Breast epithelium (tissue), 4 donors: ENCODE data around the gene LRRK1. TPM values are rescaled to one million over a fixed set of nuclear protein-coding genes. Genes with fewer than 3 reads are reported as not detected.

Source experiments
- DNase-seq, 2 donors: peaks; one replicate each; pipeline ENCODE4 v3.0.0-alpha.2; 2019; ENCODE audit warnings: low spot score in 2 of 2
- H3K27ac ChIP-seq, 2 donors: fragments of 200-600 bp; sonication (generic) in 1 of 2; one replicate each; pipeline ENCODE4 v1.5.1; 2016 to 2019; ENCODE audit warnings: mild to moderate bottlenecking in 1 of 2
- H3K27me3 ChIP-seq, 2 donors: fragments of 200-600 bp; sonication (generic) in 1 of 2; one replicate each; pipeline versions ENCODE4 v1.5.1 to v1.6.0; 2017 to 2019; ENCODE audit warnings: control low read depth in 1 of 2, mild to moderate bottlenecking in 1 of 2
- H3K36me3 ChIP-seq: fragments of 200-600 bp; one replicate; pipeline ENCODE4 v1.5.1; 2019
- H3K4me1 ChIP-seq, 2 donors: fragments of 200-600 bp; sonication (generic); one replicate each; pipeline ENCODE4 v1.5.1; 2016 to 2019; ENCODE audit warnings: control low read depth in 1 of 2
- H3K4me3 ChIP-seq, 3 donors: fragments of 200-600 bp; sonication (generic); 1 replicate in 2 of 3; 2 replicates in 1 of 3; pipeline ENCODE4 v1.5.1; 2016 to 2019; ENCODE audit warnings: mild to moderate bottlenecking in 3 of 3, moderate library complexity in 2 of 3
- H3K9me3 ChIP-seq, 2 donors: fragments of 200-600 bp; sonication (generic) in 1 of 2; one replicate each; pipeline ENCODE4 v1.5.1; 2016 to 2019; ENCODE audit warnings: control low read depth in 1 of 2
- CTCF ChIP-seq, 3 donors: fragments of 450-650 bp; IDR thresholded peaks; one replicate each; pipeline ENCODE4 v1.5.1; 2016 to 2017; ENCODE audit warnings: antibody characterized with exemption in 3 of 3, mild to moderate bottlenecking in 3 of 3, moderate library complexity in 3 of 3
- POLR2A ChIP-seq: fragments of 450-650 bp; IDR thresholded peaks from one replicate; pipeline ENCODE4 v1.6.1; 2016; ENCODE audit warnings: antibody characterized with exemption, mild to moderate bottlenecking, moderate library complexity
- POLR2AphosphoS5 ChIP-seq, 3 donors: sonication (generic); formaldehyde crosslinking; IDR thresholded peaks; one replicate each; pipeline ENCODE4 v1.6.1; 2017; ENCODE audit warnings: antibody characterized with exemption in 3 of 3
- intact Hi-C: fragments of 100-400 bp; cut with DNase I; formaldehyde crosslinking; loops from one replicate; pipeline ENCODE4 v1.15.1; 2023; ENCODE audit warnings: low total_unique reads
- total RNA-seq, 3 donors: library from RNA; depleted of rRNA; stranded (reverse); fragments of >200 nt; gene quantifications; one replicate each; pipeline ENCODE4 v1.1.0, GENCODE V29; 2016

The LRRK1 gene
- total RNA-seq, 3 donors from 2014 or later, result 10.1 to 18.7 (median 14.4) TPM

DNA sequence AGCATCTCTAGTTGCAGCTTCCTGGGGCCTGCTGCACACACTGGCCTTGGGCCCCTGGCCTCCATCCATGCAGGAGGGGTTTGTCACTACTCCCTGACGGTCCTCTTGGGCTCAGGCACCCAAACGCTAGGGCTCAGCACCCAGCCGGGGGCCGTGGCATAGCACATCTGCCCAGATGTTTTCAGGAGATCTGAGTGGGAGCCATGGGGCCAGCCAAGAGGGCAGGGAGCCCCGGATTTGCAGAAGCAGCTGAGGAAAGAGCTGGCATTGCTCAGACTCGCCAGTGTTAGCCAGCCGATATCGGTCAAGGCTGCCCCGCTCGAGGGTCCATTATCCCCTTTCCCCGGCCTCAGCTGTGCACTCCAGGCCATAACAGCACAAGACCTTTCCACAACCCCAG, 41.0 kb upstream of the LRRK1 start:
- Histone ChIP-seq H3K27me3 (no peaks in the 10 kb centered on the region), H3K27ac (no peak overlapping the region), H3K9me3 (no peaks in the 10 kb centered on the region), H3K4me1 (peaks cover 0 to 4% of the 10 kb centered on the region in 2 donors), H3K36me3 (no peaks in the 10 kb centered on the region), H3K4me3 (no peak overlapping the region)
- TF ChIP-seq CTCF (IDR thresholded peaks at IDR 0.05) (no peak), POLR2AphosphoS5 (IDR thresholded peaks at IDR 0.05) (no peak), POLR2A (no peak)
- intact Hi-C loops, result no loop called here
- no peak for DNase-seq

- peak overlapping the region in 1 of 2 donors; percentile 40 for H3K27ac ChIP-seq
- H3K4me3 ChIP-seq, result peak overlapping the region; percentile 59 to 86 (median 65)
- H3K27me3 ChIP-seq, result no peaks in the 10 kb centered on the region
- no peaks in the 10 kb centered on the region for H3K9me3 ChIP-seq
- intact Hi-C loops, result no loop called here
- TF ChIP-seq CTCF (IDR thresholded peaks at IDR 0.05) (no peak), POLR2AphosphoS5 (IDR thresholded peaks at IDR 0.05) (no peak), POLR2A (no peak)
- H3K36me3 ChIP-seq, result no peaks in the 10 kb centered on the region
- no peak for DNase-seq
- H3K4me1 ChIP-seq, result peaks cover 0 to 4% of the 10 kb centered on the region in 2 donors
These were observed 40.5 kb upstream of the LRRK1 start for GRCh38 chr15:100878648-100879047.

- Histone ChIP-seq H3K36me3 (no peaks in the 10 kb centered on the region), H3K27me3 (no peaks in the 10 kb centered on the region), H3K4me3 (peak overlapping the region; percentile 59 to 86 (median 65)), H3K9me3 (no peaks in the 10 kb centered on the region), H3K27ac (peak overlapping the region; percentile 40 to 72), H3K4me1 (peaks cover 0 to 4% of the 10 kb centered on the region in 2 donors)
- TF ChIP-seq POLR2AphosphoS5 (IDR thresholded peaks at IDR 0.05) (no peak), POLR2A (no peak), CTCF (IDR thresholded peaks at IDR 0.05) (no peak)
- intact Hi-C loops, result no loop called here
- DNase-seq, result no peak
These were observed 40.1 kb upstream of the LRRK1 start for GRCh38 chr15:100879061-100879463.

DNA sequence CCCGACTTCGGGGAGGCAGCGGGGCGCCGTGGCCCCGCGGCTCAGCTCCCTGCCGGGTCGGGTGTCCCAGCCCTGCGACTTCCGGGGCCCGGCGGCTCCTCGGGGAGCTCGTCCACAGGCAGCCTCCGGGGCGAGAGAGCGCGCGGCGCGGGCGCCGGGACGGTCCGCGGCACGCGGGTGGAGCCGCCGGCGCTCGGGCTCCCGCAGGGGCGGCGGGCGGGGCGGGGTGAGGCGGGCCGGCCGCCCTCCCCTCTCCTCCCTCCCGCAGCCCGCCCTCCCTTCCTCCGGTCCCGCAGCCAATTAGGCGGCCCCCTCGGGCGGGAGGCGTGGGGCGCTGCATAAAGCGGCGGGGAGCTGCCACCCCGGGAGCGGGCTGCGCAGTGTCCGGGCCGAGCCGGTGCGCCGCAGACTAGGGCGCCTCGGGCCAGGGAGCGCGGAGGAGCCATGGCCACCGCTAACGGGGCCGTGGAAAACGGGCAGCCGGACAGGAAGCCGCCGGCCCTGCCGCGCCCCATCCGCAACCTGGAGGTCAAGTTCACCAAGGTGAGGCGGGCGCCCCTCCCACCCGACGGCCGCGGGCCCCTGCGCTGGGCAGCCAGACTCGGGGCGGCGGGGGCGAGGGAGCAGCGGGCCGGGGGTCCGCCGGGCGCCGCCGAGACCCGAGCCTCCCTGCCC, 39.6 kb upstream of the LRRK1 start, which contains the start of gene ALDH1A3:
TSS of gene ALDH1A3 (plus strand) at position 368 of the 675 bp plus-strand sequence. CDS start at position 445, 77 bp downstream.
- DNase-seq, result no peak
- Histone ChIP-seq H3K27ac (peak within 1 kb of the TSS; percentile 72 to 79), H3K36me3 (no peaks in the 10 kb centered on the region), H3K9me3 (no peaks in the 10 kb centered on the region), H3K4me1 (peaks cover 0 to 4% of the 10 kb centered on the region in 2 donors), H3K4me3 (peak within 1 kb of the TSS; percentile 59 to 86 (median 65)), H3K27me3 (no peaks in the 10 kb centered on the region)
- intact Hi-C loops, result no loop called here
- TF ChIP-seq CTCF (IDR thresholded peaks at IDR 0.05) (no peak), POLR2A (no peak), POLR2AphosphoS5 (IDR thresholded peaks at IDR 0.05) (peak in 1 of 3 donors; percentile 68)

DNA sequence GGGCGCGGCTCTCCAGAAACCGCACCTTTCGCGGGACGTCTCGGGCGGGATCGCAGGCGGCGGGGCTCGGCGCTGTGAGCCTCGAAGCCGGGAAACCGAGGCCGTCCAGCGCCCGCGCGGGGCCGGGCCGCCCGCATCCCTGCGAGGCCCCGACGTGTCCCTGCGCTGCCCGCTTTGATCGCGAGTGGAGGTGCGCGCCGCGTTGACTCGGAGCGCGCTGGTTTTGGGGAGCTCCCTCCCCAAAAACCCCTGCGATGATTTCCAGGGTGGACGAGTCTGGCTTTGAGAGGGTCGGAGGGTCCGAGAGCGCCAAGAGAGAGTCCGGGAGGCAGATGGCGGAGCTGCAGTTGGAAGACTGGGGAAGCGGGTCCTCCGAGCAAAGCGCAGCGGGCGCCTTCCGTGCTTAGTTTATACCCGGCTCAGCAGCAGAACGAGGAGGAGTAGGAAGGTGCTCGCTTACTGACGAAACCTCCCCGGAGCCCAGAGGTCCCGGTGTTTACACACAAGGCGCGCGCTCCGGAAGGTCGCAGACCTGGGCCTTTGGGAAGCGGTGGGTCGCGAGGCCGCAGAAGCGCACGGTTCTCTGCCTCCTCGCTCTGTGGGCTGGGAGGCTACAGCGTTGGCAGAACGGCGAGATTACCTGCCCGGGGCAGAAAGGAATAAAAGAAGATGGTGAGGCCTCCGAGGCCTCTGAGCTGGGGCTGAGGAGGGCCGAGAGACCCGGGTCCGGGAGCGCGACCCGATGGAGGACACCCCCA, 38.8 kb upstream of the LRRK1 start:
- peak overlapping the region; percentile 72 to 79 for H3K27ac ChIP-seq
- H3K9me3 ChIP-seq, result no peaks in the 10 kb centered on the region
- peak overlapping the region; percentile 59 to 86 (median 65) for H3K4me3 ChIP-seq
- no peak for TF ChIP-seq POLR2AphosphoS5 (IDR thresholded peaks at IDR 0.05)
- TF ChIP-seq POLR2A, result no peak
- no peaks in the 10 kb centered on the region for H3K27me3 ChIP-seq
- DNase-seq, result no peak
- intact Hi-C loops, result no loop called here
- H3K36me3 ChIP-seq, result no peaks in the 10 kb centered on the region
- H3K4me1 ChIP-seq, result peaks cover 0 to 4% of the 10 kb centered on the region in 2 donors
